A673 (cell line): ENCODE results near the gene DNASE1L3.

Experiments used
- CTCF ChIP-seq: fragments of 300-800, 200-600 bp; sonication (generic); conservative IDR thresholded peaks from 2 replicates; pipeline ENCODE4 v1.5.1; 2017; ENCODE audit warnings: low read depth, mild to moderate bottlenecking, antibody characterized with exemption, low read length, moderate library complexity, mixed read lengths
- EZH2 ChIP-seq: fragments of 200-600 bp; sonication (generic); IDR thresholded peaks from 2 replicates; pipeline ENCODE4 v1.6.1; 2017; ENCODE audit warnings: borderline replicate concordance, low read depth, mild to moderate bottlenecking, mixed read lengths, antibody characterized with exemption, low read length; ENCODE audit not compliant: poor library complexity, severe bottlenecking

GRCh38 chr3:58164199-58164879 is 46.4 kb downstream of the DNASE1L3 start:
- TF ChIP-seq CTCF (no peak), EZH2 (no peak)
